ENCODE data around the gene WWOX.

The WWOX gene

DNA sequence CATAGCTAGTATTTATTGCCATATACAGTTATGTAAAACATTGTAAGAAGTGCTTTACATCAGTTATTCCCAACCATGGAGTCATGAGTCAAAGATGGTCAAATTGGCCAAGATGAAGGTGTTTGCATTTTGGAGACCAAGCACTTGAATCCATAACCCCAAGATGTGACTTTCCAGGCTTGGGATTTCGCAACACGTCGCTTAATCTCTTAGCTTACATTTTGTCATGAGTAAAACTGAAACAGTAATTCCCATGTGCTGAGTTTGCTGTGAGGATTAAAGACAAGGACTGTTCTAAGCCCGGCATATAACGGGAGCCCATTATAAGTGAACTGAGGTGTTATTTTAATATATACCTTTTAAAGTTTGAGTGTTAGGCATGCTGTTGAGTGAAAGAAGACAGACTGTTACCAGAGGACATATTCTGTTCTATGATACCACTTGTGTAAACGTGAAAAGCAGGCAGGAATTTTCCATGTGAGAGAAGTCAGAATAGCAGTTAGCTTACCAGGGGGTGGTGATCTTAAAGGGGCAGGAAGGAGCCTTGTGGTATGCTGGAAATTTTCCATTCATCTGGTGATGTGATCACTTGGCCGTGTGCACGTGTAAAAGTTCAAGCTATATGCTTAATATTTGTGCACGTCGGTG lies 484.9 kb downstream of the WWOX start:
- no peak for DNase-seq
- no peak overlapping the region for H3K4me3 ChIP-seq (ENCODE audit: low read length)
- H2AFZ ChIP-seq (ENCODE audit: low read length), result no peak overlapping the region
- TF ChIP-seq CTCF (IDR thresholded peaks at IDR 0.05; ENCODE audit: low read length), result no peak
- no peak for TF ChIP-seq EZH2 (optimal IDR thresholded peaks at IDR 0.05; ENCODE audit: low read depth, low read length)
- no peak overlapping the region for H3K9ac ChIP-seq (ENCODE audit: low read length)
- no peaks in the 10 kb centered on the region for H3K27me3 ChIP-seq (replicated peaks; ENCODE audit: insufficient read depth, low read length)
- H3F3A ChIP-seq (ENCODE audit: insufficient read depth, low read length), result no peaks in the 10 kb centered on the region
- no peaks in the 10 kb centered on the region for H3K9me2 ChIP-seq (replicated peaks; ENCODE audit: insufficient read depth, low read length)
- no peak overlapping the region for H3K27ac ChIP-seq (ENCODE audit: low read length)
- H3K4me2 ChIP-seq (ENCODE audit: low read depth, low read length), result no peak overlapping the region
- H3K9me3 ChIP-seq (replicated peaks; ENCODE audit: insufficient read depth, low read length), result no peaks in the 10 kb centered on the region
- H4K20me1 ChIP-seq (ENCODE audit: insufficient read depth, low read length), result no peaks in the 10 kb centered on the region
- no peaks in the 10 kb centered on the region for H3K36me3 ChIP-seq (replicated peaks; ENCODE audit: insufficient read depth, low read length)
- no peaks in the 10 kb centered on the region for H3K79me2 ChIP-seq (ENCODE audit: low read length)
- no peaks in the 10 kb centered on the region for H3K4me1 ChIP-seq (ENCODE audit: low read length)

- DNase-seq, result no peak
- no peaks in the 10 kb centered on the region for H3K79me2 ChIP-seq (ENCODE audit: low read length)
- no peaks in the 10 kb centered on the region for H3K36me3 ChIP-seq (replicated peaks; ENCODE audit: insufficient read depth, low read length)
- no peak overlapping the region for H2AFZ ChIP-seq (ENCODE audit: low read length)
- no peaks in the 10 kb centered on the region for H3K4me1 ChIP-seq (ENCODE audit: low read length)
- no peaks in the 10 kb centered on the region for H3K9me3 ChIP-seq (replicated peaks; ENCODE audit: insufficient read depth, low read length)
- no peak overlapping the region for H3K9ac ChIP-seq (ENCODE audit: low read length)
- H3K4me2 ChIP-seq (ENCODE audit: low read depth, low read length), result no peak overlapping the region
- H4K20me1 ChIP-seq (ENCODE audit: insufficient read depth, low read length), result no peaks in the 10 kb centered on the region
- H3K9me2 ChIP-seq (replicated peaks; ENCODE audit: insufficient read depth, low read length), result no peaks in the 10 kb centered on the region
- H3F3A ChIP-seq (ENCODE audit: insufficient read depth, low read length), result no peaks in the 10 kb centered on the region
- TF ChIP-seq EZH2 (optimal IDR thresholded peaks at IDR 0.05; ENCODE audit: low read depth, low read length) (no peak), CTCF (IDR thresholded peaks at IDR 0.05; ENCODE audit: low read length) (no peak), EZH2phosphoT487 (IDR thresholded peaks at IDR 0.05; ENCODE audit: low read length) (no peak)
- no peak overlapping the region for H3K27ac ChIP-seq (ENCODE audit: low read length)
- H3K27me3 ChIP-seq (replicated peaks; ENCODE audit: insufficient read depth, low read length), result no peaks in the 10 kb centered on the region
- H3K4me3 ChIP-seq (ENCODE audit: low read length), result no peak overlapping the region
Measured at GRCh38 chr16:78584991-78585390, 485.5 kb downstream of the WWOX start.

DNA sequence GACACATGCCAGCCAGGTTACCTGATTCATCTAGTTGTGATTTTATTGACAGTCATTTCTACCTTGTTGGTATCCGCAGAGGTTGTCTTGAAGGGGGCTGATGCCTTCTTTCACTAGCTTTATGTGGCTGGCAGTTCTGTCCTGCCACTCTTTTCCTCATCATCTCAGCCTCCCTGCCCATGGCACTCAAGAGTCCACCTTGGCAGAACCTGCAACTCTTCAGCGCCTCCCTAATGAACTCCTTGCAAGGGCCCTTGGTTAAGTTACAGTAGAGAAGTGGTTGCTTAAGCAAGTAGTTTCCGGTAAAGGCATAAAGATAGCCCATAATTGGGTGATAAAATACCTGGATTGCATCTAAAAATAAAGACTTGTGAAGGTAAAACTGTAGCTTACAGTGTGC lies 489.9 kb downstream of the WWOX start:
- Histone ChIP-seq H3K9ac (ENCODE audit: low read length) (no peak overlapping the region), H3K36me3 (replicated peaks; ENCODE audit: insufficient read depth, low read length) (no peaks in the 10 kb centered on the region), H3K9me3 (replicated peaks; ENCODE audit: insufficient read depth, low read length) (no peaks in the 10 kb centered on the region), H3F3A (ENCODE audit: insufficient read depth, low read length) (no peaks in the 10 kb centered on the region), H4K20me1 (ENCODE audit: insufficient read depth, low read length) (no peaks in the 10 kb centered on the region), H3K4me3 (ENCODE audit: low read length) (no peak overlapping the region), H3K79me2 (ENCODE audit: low read length) (no peaks in the 10 kb centered on the region), H3K27ac (ENCODE audit: low read length) (no peak overlapping the region), H3K27me3 (replicated peaks; ENCODE audit: insufficient read depth, low read length) (no peaks in the 10 kb centered on the region), H3K4me1 (ENCODE audit: low read length) (no peaks in the 10 kb centered on the region), H3K9me2 (replicated peaks; ENCODE audit: insufficient read depth, low read length) (no peaks in the 10 kb centered on the region), H2AFZ (ENCODE audit: low read length) (no peak overlapping the region), H3K4me2 (ENCODE audit: low read depth, low read length) (no peak overlapping the region)
- TF ChIP-seq CTCF (IDR thresholded peaks at IDR 0.05; ENCODE audit: low read length) (no peak), EZH2phosphoT487 (IDR thresholded peaks at IDR 0.05; ENCODE audit: low read length) (no peak), EZH2 (optimal IDR thresholded peaks at IDR 0.05; ENCODE audit: low read depth, low read length) (no peak)
- no peak for DNase-seq

All from MM.1S (cell line).